HG03060 (cell line): Measurements from ENCODE around the gene MAEA.
"Not testable (repeated sequence)": the region's sequence is repeated elsewhere in the genome, so short reads cannot be mapped to it uniquely, and the experiment has no call there.

ENCODE experiments used
- ATAC-seq: cut with Tn5 transposase; IDR thresholded peaks from one replicate; pipeline ENCODE4 v1.9.1; 2021; ENCODE audit warnings: low read depth, moderate number of reproducible peaks; ENCODE audit not compliant: unreplicated experiment

Gene MAEA

DNA sequence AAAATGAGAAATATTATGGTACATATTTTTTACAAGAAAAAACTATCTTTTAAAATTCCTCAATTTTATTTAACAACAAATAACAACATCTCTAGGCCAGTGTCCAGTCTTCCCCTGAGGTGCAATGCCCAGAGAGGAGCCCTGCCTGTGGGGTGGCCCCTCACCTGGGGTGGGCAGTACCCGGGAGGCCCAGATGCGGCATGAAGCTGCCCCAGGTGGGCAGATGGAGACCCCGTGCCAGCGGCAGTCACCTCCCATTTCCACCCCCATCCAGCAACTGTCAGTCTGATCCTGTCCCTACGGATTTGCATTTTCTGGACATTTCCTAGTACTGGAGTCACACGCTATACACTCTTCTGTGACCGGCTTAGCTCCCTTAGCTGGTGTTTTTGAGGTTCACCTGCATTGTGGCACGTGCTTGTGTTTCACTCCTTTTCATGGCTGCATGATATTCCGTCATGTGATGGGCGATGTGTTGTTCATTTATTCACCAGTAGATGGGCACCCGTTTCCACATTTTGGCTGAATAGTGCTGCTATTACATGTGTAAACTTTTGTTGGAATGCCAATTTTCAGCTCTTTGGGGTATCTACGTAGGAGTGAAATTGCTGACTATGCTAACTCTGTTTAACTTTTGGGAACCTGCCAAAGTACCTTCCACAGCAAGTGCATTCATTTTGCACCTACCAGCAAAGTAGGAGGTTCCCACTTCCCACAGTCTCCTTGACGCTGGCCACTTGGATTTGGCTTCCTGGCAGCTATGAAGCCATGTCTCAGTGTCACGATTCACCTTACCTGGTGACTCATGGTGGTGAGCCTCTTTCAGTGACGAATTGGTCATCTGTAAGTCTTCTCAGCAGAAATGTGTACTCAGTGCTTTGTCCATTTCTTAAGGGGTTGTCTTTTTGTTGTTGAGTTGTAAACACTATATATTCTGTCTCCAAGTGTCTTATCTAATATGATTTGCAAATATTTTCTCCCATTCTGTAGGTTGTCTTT, 11.7 kb upstream of the MAEA start:
- ATAC-seq, result no peak

GRCh38 chr4:1279253-1279652, 10.4 kb upstream of the MAEA start:
- no peak for ATAC-seq

DNA sequence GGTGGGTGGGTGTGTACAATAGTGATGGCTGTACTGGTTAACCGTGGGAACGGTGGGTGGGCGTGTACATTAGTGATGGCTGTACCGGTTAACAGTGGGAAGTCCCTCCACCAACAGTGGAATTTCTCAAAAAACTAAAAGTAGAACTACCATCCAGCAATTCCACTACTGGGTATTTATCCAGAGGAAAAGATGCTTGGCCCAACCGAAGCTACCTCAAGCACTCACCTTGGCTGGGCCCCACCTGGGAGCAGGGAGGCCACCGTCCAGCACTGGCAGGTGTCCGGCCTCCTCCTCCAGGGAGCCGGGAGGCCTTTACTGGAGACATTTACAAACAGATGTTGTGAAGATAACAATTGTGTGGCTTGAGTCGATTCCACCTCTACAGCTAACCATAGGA, 6.0 kb upstream of the MAEA start:
- ATAC-seq, result no peak

- no peak for ATAC-seq
These were observed 4.4 kb upstream of the MAEA start for GRCh38 chr4:1285151-1285789.

- ATAC-seq, result no peak
These were observed 3.7 kb upstream of the MAEA start for GRCh38 chr4:1285790-1286553.

- ATAC-seq, result no peak
These were observed 905 bp upstream of the MAEA start for GRCh38 chr4:1288786-1289185.

GRCh38 chr4:1290165-1290977, 680 bp downstream of the MAEA start:
- no peak for ATAC-seq

DNA sequence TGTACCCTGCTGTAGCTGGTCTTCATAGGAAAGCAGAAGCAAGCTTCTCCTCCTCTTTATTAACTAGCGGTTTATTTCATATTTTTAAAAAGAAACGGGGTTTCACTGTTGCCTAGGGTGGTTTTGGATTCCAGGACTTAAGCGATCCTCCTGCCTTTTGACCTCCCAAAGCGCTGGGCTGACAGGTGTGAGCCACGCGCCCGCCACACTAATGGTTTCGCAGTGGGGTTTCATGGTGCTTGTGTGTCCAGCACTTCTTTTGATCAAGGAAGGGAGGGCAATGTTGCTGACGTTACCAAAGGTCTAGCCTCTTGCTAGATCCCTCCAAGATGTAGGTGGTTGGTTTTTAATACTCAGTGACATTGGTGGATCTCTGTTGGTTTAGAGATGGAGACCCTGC, 1.4 kb downstream of the MAEA start:
- no peak for ATAC-seq

- ATAC-seq, result no peak
These were observed 2.5 kb downstream of the MAEA start for GRCh38 chr4:1291996-1292702.

- ATAC-seq, result not testable (repeated sequence)
These were observed 3.0 kb downstream of the MAEA start for GRCh38 chr4:1292703-1293011.

GRCh38 chr4:1293531-1293941, 3.8 kb downstream of the MAEA start:
- no peak for ATAC-seq

- ATAC-seq, result no peak
These were observed 4.3 kb downstream of the MAEA start for GRCh38 chr4:1293991-1294390.

DNA sequence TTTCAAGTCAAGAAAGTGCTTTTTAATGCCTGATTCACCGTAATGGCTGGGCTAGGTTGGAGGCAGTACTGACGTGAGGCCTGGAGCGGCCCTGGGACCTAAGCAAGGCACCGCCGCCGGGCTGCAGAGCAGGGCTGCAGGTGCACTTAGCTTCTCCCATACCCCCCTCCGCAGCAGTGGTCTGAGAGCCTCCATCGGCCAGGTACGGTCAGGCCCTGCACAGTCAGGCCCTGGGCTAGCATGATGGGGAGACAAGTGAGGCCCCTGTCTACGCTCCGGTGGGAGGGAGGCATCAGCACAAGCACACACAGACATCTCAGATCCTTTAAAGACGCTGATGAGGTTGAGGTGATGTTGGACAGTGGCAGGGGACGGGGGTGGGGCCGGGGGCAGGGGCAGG, 4.7 kb downstream of the MAEA start:
- no peak for ATAC-seq

- ATAC-seq, result no peak
These were observed 5.2 kb downstream of the MAEA start for GRCh38 chr4:1294891-1295290.

- ATAC-seq, result no peak
These were observed 5.8 kb downstream of the MAEA start for GRCh38 chr4:1295405-1296055.

- ATAC-seq, result no peak
These were observed 6.8 kb downstream of the MAEA start for GRCh38 chr4:1296324-1297022.

- no peak for ATAC-seq
These were observed 7.3 kb downstream of the MAEA start for GRCh38 chr4:1297023-1297395.

DNA sequence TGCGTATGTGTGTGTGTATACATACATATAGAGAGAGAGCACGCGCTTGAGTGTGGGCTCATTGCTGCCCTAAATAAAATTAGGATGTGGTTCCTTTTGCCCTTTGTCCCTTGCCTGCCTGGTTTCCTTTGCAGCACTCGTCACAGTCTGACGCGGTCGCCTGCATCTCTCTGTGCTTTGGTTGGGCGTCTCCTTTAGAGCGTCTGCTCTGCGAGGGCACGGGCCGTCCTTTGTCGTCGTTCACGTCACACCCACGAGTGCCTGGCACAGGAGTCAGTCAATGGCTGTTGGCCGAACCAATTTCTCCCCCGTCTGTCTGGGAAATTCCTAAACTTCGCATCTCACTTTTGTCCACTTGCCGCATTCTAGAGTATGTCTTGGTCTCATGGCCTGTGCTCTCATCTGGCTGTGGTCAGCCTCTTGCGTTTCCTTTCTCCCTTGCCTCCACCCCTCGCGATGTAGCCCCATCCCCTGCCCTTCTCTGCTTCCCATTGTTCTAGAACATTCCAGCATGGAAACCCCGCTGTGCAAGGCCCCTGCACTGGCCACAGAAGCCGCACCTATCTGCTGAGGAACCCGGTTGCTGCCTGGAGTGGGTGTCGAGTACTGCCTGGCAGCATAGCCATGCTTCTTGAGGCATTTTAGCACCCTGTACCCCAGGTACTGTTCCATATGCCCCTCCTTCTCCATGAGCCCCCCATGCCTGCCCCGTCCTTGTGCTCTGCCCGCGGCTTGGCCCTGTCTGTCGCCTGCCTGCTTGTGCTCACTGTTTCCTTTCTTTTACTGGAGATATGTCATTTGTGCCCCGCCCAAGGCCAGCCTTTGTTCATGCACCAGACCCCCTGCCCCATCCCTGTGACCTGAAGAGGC, 8.0 kb downstream of the MAEA start:
- ATAC-seq, result no peak
